NCI-H128 (cell line): ENCODE data around the gene ARL2.

Source experiments
- DNase-seq: peaks from one replicate; lab custom pipeline; 2025; ENCODE audit not compliant: unreplicated experiment; lab: John Stamatoyannopoulos, UW

ARL2 gene

DNA sequence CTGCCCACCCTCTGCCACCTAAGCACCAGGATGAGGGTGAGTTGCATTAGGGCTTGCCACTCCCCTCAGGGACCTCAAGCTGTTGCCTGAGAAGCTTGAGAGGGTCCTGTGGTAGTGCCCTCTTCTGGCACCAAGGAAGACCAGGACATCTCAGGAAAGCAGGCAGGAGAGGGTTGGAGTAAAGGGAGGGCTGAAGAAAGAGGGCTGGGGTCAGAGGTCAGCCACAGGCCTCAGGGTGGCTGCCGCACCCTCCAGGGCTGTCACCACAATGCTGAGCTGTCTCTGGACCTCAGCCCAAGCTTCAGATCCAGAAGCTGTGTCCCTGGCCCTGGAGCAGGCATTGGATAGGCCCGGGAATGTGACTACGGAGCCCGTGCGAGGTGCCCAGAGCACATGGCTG is 31.1 kb downstream of the ARL2 start:
- no peak for DNase-seq

DNA sequence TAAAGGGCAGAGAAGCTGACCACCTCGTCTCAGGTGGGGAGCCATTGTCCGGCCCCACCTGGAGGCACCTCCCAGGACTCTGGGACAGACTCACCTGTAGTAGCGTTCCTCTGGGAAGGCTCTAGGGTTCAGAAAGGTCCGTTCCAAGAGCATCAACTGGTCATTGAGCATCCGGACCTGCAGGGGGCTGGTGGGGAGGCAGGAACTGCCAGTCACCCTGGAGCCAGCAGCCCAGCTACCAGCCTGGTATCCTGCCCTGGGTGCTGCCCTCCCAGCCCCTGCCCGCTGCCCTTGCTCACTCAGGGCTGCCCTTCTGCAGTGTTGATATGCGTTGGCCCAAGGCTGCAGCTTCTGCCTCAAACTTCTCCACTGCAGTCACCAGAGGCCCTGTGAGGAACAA is 31.8 kb downstream of the ARL2 start:
- DNase-seq = no peak

DNA sequence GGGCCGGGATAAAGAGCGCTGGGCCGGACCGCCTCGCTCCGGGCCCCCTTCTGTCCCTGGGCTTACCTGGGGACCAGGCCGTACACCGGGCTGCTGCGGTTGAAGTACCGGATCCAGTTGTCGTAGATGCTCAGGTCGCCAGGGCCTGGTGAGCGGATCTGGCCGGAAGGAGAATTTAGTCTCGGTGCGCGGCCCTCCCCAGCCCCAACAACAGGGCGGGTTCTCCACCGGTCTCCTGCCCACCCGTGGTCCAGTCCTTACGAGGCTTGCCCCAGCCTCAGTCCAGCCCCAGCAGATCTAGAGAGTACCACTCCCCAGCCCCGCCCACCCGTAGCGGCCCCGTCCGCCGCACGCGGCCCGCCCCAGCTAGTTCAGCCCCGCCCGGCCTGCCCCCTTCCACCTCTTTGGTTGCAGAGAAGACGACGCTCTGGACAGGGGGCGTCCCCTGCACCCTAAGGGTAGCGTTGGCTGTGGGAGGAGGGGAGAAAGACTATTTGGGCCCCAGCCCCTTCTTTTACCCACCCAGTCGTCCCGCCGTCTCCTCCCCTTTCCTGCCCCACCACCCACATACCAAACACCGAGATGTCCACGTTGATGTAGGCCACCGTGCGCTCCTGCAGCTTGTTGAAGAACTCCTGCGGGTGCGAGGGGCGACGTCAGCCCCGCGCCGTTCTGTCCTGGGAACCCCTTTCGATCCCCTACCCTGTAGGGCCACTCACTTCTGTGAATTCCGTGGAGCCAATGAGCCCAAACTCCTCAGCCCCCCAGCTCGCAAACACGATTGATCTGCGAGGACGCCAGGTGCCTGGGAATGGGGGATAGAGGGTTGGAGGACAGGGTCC is 33.8 kb downstream of the ARL2 start:
- no peak for DNase-seq

DNA sequence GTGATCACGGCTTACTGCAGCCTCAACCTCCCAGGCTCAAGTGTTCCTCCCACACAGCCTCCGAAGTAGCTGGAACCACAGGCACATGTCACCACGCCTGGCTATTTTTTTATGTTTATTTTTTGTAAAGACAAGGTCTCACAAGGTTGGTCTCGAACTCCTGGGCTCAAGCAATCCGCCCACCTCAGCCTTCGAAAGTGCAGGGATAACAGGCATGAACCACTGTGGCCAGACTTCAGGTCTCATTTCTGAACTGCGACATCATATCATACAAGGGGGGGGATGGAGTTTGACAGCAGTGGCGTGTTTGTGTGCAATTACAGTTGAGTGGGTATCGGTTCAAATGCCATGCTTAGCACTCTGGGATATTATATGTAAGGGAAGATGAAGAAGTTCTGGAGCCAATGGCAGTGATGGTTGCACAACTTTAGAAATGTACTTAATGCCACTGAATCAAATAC is 37.5 kb downstream of the ARL2 start:
- no peak for DNase-seq

- DNase-seq = no peak
Observed at GRCh38 chr11:65053827-65054508, 40.0 kb downstream of the ARL2 start.

DNA sequence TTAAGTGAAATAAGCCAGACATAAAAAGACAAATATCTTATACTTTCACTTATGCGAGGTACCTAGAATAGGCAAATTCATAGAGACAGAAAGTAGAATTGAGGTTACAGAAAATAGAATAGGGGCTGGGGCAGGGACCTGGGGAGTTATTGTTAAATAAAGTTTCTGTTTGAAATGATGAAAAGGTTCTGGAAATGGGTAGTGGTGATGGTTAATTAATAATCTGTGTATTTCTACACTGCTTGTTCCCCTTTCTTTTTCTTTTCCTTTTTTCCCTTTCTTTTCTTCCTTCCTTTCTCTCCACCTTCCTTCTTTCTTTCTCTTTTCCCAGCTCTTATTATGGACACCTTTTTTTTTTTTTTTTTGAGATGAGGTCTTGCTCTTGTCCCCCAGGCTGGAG is 41.6 kb downstream of the ARL2 start:
- no peak for DNase-seq

DNA sequence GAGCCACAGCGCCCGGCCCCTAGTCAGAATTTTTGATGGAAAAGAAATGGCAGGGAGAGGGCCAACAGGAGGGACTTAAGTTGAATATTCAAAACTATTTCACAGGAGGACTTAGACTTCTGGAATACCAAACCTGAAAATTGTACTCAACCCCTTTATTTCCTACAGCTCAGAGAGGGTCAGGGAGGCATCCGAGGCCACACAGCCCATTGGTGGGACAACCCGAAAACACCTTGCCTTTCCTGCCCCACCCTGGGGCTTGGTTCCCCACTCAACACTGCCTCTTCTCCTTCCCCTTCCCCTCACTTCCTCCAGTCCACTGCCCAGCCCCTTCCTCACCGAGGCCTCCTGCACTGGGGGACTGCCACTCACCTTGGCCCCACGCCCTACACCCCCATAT is 43.0 kb downstream of the ARL2 start:
- no peak for DNase-seq

DNA sequence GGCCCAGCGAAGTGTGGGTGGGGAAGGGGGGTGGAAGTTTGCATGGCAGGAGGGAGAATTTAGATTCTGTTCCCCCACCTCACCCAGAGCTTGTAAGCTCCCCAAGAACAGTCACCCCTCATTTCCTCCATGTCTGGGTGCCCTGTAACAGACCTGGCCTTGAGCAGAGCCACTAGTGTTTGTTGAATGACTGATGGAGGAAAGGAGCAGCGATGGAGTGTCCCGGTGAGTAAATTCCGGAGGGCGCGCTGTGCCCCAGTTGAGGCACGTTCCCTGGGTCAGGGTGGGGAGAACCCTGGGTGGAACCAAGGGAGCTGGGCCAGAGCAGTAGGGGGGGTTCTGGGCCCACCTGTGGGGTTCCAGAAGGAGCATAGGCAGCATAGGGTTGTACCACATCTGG is 43.6 kb downstream of the ARL2 start:
- DNase-seq = no peak

DNA sequence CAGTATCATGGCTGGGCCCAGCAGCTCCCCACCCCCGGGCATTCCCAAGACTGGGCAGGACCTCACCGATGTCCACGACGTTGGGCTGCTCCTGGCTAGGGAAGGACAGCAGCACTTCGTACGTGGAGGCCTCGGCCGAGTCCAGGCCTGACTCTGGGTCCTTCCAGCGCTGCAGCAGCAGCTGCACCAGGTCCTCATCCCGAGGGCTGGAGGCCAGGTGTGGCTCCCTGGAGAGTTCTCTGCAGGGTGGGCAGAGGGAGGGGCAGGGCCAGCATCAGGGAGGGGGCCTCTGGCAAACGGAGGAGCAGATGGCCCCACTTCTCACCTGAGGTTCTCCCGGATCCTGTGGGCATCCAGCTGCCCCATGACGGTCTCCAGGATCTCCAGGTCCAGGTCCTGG is 44.1 kb downstream of the ARL2 start:
- no peak for DNase-seq

- no peak for DNase-seq
Observed at GRCh38 chr11:65058419-65059054, 44.6 kb downstream of the ARL2 start, which contains the start of gene NAALADL1. NAALADL1 (minus strand) TSS chr11:65058553; CDS start chr11:65058521, 32 bp downstream.

DNA sequence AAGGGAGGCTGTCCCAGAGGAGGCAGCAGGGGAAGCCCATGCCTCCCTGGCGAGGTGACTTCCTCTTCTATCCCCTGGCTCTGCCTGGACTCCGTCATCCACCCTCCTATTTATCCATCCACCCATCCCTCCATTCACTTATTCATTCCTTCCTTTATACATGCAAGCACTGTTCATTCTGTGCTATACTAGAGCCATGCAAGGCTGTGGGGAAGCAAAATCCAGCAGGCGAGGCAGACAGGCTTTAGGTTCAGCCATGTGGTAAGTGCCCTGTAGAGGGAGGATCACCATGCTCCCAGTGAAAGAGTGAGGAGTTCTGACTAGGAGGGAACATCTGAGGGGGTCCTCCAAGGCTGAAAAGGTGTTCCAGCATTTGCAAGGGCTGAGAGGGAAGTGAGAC is 45.6 kb downstream of the ARL2 start:
- DNase-seq = no peak

GRCh38 chr11:65059959-65060824 is 46.2 kb downstream of the ARL2 start:
- DNase-seq = no peak

DNA sequence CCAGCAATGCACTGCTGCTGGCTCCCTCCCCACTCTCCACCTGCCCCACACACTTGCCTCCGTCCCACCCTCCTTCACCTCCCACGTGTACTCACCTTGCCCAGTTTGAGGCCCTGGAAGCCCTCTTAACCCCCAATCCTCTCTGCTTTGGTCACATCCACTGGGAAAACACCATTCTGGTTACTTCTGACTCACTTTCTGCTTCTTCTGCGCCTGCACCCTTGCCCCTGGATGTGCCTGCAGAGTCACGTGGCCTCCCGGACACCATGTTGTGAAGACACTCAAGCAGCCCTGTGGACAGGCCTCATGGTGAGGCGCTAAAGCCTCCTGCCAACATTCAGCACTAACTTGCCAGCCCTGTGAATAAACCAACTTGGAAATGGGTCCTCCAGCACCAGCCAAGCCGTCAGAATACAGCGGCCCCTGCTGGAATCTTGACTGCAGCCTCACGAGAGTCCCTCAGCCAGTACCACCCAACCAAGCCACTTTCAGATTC is 47.0 kb downstream of the ARL2 start:
- DNase-seq = no peak

- no peak for DNase-seq
Observed at GRCh38 chr11:65063532-65063931, 49.6 kb downstream of the ARL2 start.

- DNase-seq = no peak
Observed at GRCh38 chr11:65064847-65065240, 50.9 kb downstream of the ARL2 start.

DNA sequence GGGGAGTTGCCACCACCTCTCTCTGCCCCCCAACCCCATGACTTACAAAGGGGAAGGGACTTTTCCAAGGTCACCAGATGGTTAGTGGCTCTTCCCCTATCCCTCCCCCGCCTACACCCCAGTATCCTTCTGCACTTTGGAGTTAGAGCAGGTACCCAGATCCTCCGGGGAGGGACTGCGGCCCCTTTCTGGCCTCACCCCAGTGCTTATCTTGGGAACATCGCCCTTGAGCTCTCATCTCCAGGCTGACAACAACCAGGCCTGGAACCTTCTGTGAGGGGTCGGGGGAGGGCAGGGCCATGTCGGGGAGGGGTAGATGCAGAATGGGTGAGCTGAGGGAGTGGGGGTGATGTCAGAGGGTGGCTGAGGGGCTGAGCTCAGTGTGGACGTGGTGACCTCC is 51.9 kb downstream of the ARL2 start:
- no peak for DNase-seq

GRCh38 chr11:65066315-65066714 is 52.4 kb downstream of the ARL2 start:
- DNase-seq = no peak

DNA sequence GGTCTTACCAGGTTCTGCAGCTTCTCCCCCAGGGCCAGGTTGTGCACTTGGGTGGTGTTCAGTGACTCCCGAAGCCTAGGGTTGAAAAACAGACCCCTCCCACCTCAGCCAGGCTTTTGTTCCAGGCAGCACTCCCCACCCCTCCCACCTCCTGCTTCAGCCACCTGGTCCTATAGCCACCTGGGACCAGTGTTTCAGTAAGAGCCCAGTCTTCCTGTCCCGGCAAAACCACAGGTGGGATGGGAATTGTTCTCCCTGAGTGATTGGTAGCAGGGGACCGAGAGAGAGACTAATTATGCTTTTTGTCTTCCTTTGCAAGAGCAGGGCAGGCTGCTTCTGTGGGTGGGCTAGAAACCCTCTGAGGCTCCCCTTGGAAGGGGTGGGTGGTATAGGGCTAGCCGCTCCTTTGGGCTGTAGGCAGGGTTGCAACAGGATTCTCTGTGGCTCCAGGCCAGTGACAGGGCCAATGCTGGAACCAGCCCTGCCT is 52.9 kb downstream of the ARL2 start:
- DNase-seq = peak; percentile 44

- no peak for DNase-seq
Observed at GRCh38 chr11:65067446-65067845, 53.5 kb downstream of the ARL2 start.

- DNase-seq = no peak
Observed at GRCh38 chr11:65069217-65069616, 55.3 kb downstream of the ARL2 start.
